ENCODE data around the gene TFF2.

TFF2 gene

DNA sequence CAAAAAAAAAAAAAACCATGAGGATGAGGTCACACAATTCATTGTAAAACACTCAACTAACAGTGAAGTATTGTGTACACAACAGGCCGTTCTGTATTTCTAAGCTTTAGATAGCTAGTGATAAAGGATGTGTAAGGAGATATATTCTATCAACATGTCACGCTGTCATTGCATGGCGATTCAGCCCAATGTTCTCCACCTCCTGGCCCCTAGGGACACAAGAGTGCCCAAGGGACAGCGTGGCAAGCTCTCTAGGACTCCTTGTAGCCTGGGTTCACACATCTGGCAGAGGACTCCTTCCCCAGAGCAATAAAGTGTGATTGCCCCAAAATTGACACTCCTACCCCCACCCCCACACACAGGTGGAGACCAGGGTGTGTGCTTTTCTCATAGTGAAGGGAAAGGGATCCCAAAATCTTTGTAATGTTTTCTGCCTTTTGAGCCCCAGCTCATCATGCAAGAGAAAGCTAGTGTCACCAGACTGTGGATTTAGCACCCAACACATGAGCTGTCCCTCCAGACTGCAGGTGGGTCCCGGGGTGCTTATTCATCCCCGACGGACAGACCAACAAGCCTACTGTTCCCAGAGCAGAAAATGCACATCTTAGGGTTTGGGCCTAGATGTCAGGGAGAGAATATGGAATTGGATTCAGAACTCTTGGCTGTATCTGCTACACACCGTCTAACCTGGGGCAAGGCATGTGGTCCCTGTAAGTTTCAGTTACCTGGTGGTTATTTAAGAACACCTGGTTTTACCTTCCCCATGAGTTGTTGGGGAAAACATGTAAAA, 33.6 kb upstream of the TFF2 start:
- Histone ChIP-seq H3K4me3 (no peak overlapping the region), H3K27ac (no peak overlapping the region)
- no peak for DNase-seq (ENCODE audit: low spot score)
- TF ChIP-seq, protein P1, sequence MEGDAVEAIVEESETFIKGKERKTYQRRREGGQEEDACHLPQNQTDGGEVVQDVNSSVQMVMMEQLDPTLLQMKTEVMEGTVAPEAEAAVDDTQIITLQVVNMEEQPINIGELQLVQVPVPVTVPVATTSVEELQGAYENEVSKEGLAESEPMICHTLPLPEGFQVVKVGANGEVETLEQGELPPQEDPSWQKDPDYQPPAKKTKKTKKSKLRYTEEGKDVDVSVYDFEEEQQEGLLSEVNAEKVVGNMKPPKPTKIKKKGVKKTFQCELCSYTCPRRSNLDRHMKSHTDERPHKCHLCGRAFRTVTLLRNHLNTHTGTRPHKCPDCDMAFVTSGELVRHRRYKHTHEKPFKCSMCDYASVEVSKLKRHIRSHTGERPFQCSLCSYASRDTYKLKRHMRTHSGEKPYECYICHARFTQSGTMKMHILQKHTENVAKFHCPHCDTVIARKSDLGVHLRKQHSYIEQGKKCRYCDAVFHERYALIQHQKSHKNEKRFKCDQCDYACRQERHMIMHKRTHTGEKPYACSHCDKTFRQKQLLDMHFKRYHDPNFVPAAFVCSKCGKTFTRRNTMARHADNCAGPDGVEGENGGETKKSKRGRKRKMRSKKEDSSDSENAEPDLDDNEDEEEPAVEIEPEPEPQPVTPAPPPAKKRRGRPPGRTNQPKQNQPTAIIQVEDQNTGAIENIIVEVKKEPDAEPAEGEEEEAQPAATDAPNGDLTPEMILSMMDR (IDR thresholded peaks at IDR 0.05) = no peak

DNA sequence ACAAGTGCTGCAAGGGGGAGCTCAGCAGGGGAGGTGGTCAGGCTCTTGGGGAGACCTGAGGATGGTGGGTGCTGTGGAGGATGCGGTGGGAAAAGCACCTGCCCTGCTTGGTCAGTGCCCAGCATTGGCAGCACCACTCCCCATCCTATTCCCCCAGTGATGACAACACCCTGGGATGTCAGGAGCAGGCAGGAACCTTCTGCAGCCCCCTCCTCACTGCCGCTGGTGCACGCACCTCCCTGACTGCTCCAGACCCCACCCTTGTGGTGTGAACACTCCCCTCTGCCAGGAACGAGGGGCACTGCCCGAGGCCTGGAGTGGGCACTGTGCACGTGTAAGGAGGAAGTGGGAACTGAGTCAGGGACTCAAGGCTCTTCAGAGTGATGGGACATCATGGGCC, 32.5 kb upstream of the TFF2 start:
- H3K4me3 ChIP-seq = no peak overlapping the region
- no peak overlapping the region for H3K27ac ChIP-seq
- TF ChIP-seq, protein P1 (IDR thresholded peaks at IDR 0.05) = no peak
- DNase-seq (ENCODE audit: low spot score) = no peak

DNA sequence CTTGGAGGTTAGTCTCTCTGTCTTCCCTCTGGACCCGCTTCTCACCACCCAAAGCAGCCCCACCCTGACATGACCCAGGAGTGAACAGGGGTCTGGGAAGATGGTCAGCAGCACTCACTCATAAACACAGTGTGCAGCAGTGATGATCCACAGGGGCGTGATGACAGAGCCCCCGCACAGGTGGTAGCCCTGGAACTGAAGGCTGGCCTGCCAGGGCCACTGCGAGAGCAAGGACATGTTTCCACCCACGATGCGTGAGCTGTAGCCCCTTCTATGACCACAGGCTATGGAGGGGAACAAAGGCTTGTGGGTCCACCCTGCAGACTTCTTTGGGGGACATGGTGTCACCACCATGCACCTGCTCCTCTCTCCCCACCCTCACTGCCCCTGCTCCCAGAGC, 32.1 kb upstream of the TFF2 start:
- no peak overlapping the region for H3K27ac ChIP-seq
- TF ChIP-seq, protein P1 (IDR thresholded peaks at IDR 0.05) = no peak
- no peak overlapping the region for H3K4me3 ChIP-seq
- DNase-seq (ENCODE audit: low spot score) = no peak

DNA sequence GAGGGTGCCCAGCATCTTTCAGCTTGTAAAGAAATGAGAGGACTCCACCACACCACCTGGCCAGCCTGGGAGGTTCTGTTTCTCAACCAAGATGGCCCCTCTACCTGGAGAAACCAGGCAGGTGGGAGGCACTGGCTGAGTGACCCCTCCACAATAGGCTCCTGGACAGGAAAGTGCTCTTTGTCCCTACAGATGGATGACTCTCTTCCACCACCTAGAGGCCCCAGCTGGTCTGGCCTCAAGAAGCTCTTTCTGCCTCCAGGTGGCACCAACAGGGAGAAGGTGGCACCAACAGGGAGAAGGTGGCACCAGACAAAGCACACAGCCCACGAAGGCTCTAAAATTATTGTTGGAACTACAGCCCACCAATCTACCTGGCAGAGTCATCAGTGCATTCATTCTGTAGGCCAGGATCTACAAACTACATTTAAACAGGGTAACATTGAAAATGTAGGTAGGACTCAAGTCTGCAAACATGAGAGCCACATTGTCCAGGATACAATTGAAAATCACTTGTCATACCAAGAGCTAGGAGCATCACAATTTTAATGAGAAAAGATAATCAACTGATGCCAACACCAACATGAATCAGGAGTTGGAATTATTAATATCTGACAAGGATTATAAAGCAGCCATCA, 30.7 kb upstream of the TFF2 start:
- H3K27ac ChIP-seq = no peak overlapping the region
- no peak overlapping the region for H3K4me3 ChIP-seq
- TF ChIP-seq, protein P1 (IDR thresholded peaks at IDR 0.05) = no peak
- no peak for DNase-seq (ENCODE audit: low spot score)

DNA sequence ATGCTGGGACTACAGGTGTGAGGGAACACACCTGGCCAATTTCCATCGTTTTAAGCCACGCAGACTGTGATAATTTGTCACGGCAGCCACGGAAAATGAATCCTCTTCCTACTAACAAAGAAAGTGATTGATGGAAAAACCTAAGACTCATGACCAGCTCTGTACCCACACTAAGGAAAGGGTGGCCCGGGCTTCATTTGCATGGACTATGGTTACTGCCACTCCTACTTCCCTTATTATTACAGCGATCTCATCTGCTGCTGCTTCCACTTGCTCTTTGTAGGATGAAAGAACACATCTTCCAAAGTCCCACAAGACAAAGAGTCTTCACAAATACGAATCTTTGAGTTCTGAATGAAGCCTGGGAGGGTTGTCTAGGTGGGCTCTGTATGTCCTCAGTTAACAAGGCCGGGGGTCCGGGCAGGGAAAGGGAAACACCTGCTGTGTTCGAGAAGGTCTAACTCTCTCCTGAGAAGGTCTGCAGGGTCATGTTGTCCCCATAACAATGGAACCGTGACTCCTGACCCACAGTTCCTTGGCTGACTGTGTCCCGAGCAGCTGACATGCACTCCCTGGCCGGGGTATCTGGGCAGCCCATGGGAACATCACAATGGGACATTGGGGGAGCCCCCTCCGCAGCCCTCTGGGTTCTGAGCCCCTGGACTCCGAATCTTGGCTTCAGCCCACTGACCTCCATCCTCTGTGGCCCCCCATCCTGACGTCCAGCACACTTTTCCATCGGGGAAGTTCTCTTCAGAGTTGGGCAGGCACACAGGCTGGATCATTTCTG, 28.8 kb upstream of the TFF2 start:
- Histone ChIP-seq H3K4me3 (no peak overlapping the region), H3K27ac (no peak overlapping the region)
- TF ChIP-seq, protein P1 (IDR thresholded peaks at IDR 0.05) = no peak
- no peak for DNase-seq (ENCODE audit: low spot score)

DNA sequence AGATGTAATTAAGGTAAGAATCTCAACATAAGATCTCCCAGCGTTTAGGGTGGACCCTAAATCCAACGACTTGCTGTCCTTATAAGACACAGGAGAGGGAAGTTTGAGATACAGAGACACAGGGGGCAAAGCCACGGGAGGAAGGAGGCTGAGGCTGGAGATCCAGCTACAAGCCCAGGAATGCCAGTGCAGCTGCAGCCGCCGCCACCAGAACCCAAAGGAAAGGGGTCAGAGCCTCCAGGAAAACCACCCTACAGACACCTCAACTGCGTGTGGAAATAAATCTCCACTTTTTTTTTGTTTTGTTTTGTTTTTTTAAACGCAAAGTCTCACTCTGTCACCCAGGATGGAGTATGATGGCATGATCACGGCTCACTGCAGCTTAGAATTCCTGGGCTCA, 27.6 kb upstream of the TFF2 start:
- no peak overlapping the region for H3K4me3 ChIP-seq
- H3K27ac ChIP-seq = no peak overlapping the region
- TF ChIP-seq, protein P1 (IDR thresholded peaks at IDR 0.05) = no peak
- DNase-seq (ENCODE audit: low spot score) = no peak

Measured in coronary artery (tissue), 2 donors.